CD4-positive, alpha-beta T cell treated with Interleukin-6 at 100 ng/mL for 8 hours (primary cell): ENCODE results near the gene AP5S1.
"Not testable (repeated sequence)": the region's sequence is repeated elsewhere in the genome, so short reads cannot be mapped to it uniquely, and the experiment has no call there.

Experiments
- DNase-seq: peaks from one replicate; pipeline ENCODE4 v3.0.0-alpha.2; 2020; ENCODE audit warnings: mixed read lengths, low spot score

Gene AP5S1

GRCh38 chr20:3820048-3820900 lies at the start of gene AP5S1:
AP5S1 (plus strand) TSS chr20:3820547; CDS start chr20:3822118, 1,571 bp downstream.
- DNase-seq, result peak; percentile 88

- DNase-seq, result no peak
These were observed 48.7 kb upstream of the AP5S1 start for GRCh38 chr20:3771552-3772058.

GRCh38 chr20:3775457-3776108 lies 44.8 kb upstream of the AP5S1 start:
- no peak for DNase-seq

GRCh38 chr20:3777381-3777715 lies 43.0 kb upstream of the AP5S1 start:
- DNase-seq, result no peak

- DNase-seq, result peak; percentile 39
These were observed 42.4 kb upstream of the AP5S1 start for GRCh38 chr20:3777716-3778629.

GRCh38 chr20:3778976-3779375 lies 41.4 kb upstream of the AP5S1 start:
- DNase-seq, result no peak

- DNase-seq, result peak; percentile 49
These were observed 39.0 kb upstream of the AP5S1 start, which contains the start of gene SPEF1 for GRCh38 chr20:3781153-3781910. SPEF1 (minus strand) TSS chr20:3781448; CDS start chr20:3781287, 161 bp downstream.

GRCh38 chr20:3782597-3782996 lies 37.8 kb upstream of the AP5S1 start:
- DNase-seq, result no peak

- no peak for DNase-seq
These were observed 37.3 kb upstream of the AP5S1 start for GRCh38 chr20:3783068-3783489.

- no peak for DNase-seq
These were observed 36.7 kb upstream of the AP5S1 start for GRCh38 chr20:3783511-3784195.

GRCh38 chr20:3784216-3784853 lies 36.0 kb upstream of the AP5S1 start:
- DNase-seq, result no peak

GRCh38 chr20:3784863-3785239 lies 35.5 kb upstream of the AP5S1 start:
- no peak for DNase-seq

GRCh38 chr20:3785240-3786125 lies 34.9 kb upstream of the AP5S1 start:
- DNase-seq, result no peak

GRCh38 chr20:3786126-3786484 lies 34.2 kb upstream of the AP5S1 start:
- peak; percentile 32 for DNase-seq

GRCh38 chr20:3786665-3787323 lies 33.6 kb upstream of the AP5S1 start, which contains the start of gene CENPB:
CENPB (minus strand) TSS chr20:3786740; CDS start chr20:3786483, 257 bp downstream.
- DNase-seq, result peak; percentile 87

- no peak for DNase-seq
These were observed 32.9 kb upstream of the AP5S1 start for GRCh38 chr20:3787324-3788014.

- DNase-seq, result no peak
These were observed 31.6 kb upstream of the AP5S1 start for GRCh38 chr20:3788685-3789155.

- DNase-seq, result not testable (repeated sequence)
These were observed 31.1 kb upstream of the AP5S1 start for GRCh38 chr20:3789201-3789600.
